Amniotic stem cell (primary cell): Measurements from ENCODE around the gene TAOK1.

Source experiments
- DNase-seq: peaks from one replicate; lab custom pipeline; 2025; lab: John Stamatoyannopoulos, UW

Gene TAOK1

GRCh38 chr17:29595107-29595942 is 205.2 kb downstream of the TAOK1 start:
- DNase-seq = no peak

- no peak for DNase-seq
Measured at GRCh38 chr17:29595943-29596774, 206.0 kb downstream of the TAOK1 start.

- no peak for DNase-seq
Measured at GRCh38 chr17:29596811-29597210, 206.6 kb downstream of the TAOK1 start.

GRCh38 chr17:29597361-29598172 is 207.4 kb downstream of the TAOK1 start:
- DNase-seq = no peak
